GM21825 (cell line): Measurements from ENCODE around the gene CCL20.
"Not testable (repeated sequence)": the region's sequence is repeated elsewhere in the genome, so short reads cannot be mapped to it uniquely, and the experiment has no call there.

Experiments used
- ATAC-seq: cut with Tn5 transposase; IDR thresholded peaks from one replicate; pipeline ENCODE4 v1.9.1; 2021; ENCODE audit warnings: mild to moderate bottlenecking, moderate library complexity; ENCODE audit not compliant: unreplicated experiment

The CCL20 gene

GRCh38 chr2:227834423-227834822, 20.8 kb downstream of the CCL20 start:
- no peak for ATAC-seq

GRCh38 chr2:227834916-227835650, 21.4 kb downstream of the CCL20 start:
- ATAC-seq, result no peak

GRCh38 chr2:227839339-227840129, 25.9 kb downstream of the CCL20 start:
- not testable (repeated sequence) for ATAC-seq

- no peak for ATAC-seq
These were observed 33.2 kb downstream of the CCL20 start for GRCh38 chr2:227846831-227847230.

GRCh38 chr2:227848146-227848545, 34.5 kb downstream of the CCL20 start:
- ATAC-seq, result no peak

GRCh38 chr2:227848586-227848985, 34.9 kb downstream of the CCL20 start:
- peak; percentile 65 for ATAC-seq

- no peak for ATAC-seq
These were observed 36.3 kb downstream of the CCL20 start for GRCh38 chr2:227849906-227850305.

- no peak for ATAC-seq
These were observed 39.6 kb downstream of the CCL20 start for GRCh38 chr2:227853204-227853629.

- ATAC-seq, result no peak
These were observed 40.2 kb downstream of the CCL20 start for GRCh38 chr2:227853765-227854271.

GRCh38 chr2:227855440-227855839, 41.8 kb downstream of the CCL20 start:
- no peak for ATAC-seq

- ATAC-seq, result no peak
These were observed 43.1 kb downstream of the CCL20 start for GRCh38 chr2:227856697-227857096.

GRCh38 chr2:227860221-227860641, 46.6 kb downstream of the CCL20 start:
- ATAC-seq, result no peak

GRCh38 chr2:227861011-227861410, 47.4 kb downstream of the CCL20 start:
- ATAC-seq, result no peak

- ATAC-seq, result no peak
These were observed 48.6 kb downstream of the CCL20 start for GRCh38 chr2:227862227-227862740.

GRCh38 chr2:227862741-227863588, 49.3 kb downstream of the CCL20 start:
- ATAC-seq, result no peak

- no peak for ATAC-seq
These were observed 50.6 kb downstream of the CCL20 start for GRCh38 chr2:227864161-227864756.

- no peak for ATAC-seq
These were observed 51.6 kb downstream of the CCL20 start for GRCh38 chr2:227865291-227865690.
